GM21515 (cell line): Measurements from ENCODE around the gene SOD1.
"Not testable (repeated sequence)": the region's sequence is repeated elsewhere in the genome, so short reads cannot be mapped to it uniquely, and the experiment has no call there.

ENCODE experiments used
- ATAC-seq: cut with Tn5 transposase; IDR thresholded peaks from one replicate; pipeline ENCODE4 v1.9.1; 2021; ENCODE audit not compliant: unreplicated experiment

The SOD1 gene

DNA sequence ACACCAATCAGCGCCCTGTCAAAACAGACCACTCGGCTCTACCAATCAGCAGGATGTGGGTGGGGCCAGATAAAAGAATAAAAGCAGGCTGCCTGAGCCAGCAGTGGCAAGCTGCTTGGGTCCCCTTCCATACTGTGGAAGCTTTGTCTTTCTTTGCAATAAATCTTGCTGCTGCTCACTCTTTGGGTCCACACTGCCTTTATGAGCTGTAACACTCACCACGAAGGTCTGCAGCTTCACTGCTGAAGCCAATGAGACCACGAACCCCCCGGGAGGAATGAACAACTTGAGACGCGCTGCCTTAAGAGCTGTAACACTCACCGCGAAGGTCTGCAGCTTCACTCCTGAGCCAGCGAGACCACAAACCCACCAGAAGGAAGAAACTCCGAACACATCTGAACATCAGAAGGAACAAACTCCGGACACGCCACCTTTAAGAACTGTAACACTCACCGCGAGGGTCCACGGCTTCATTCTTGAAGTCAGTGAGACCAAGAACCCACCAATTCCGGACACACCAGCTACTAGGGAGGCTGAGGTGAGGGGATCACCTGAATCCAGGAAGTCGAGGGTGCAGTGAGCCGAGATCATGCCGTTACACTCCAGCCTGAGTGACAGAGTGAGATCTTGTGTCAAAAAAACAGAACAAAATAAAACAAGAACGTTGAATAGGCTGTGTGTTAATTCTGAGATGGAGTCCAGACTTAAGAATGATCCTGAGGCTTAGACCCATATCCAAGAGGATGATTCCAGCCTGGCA, 4.5 kb upstream of the SOD1 start:
- not testable (repeated sequence) for ATAC-seq

- no peak for ATAC-seq
These were observed 3.0 kb upstream of the SOD1 start for GRCh38 chr21:31656199-31657095.

- ATAC-seq = no peak
These were observed 1.4 kb upstream of the SOD1 start for GRCh38 chr21:31658053-31658452.

DNA sequence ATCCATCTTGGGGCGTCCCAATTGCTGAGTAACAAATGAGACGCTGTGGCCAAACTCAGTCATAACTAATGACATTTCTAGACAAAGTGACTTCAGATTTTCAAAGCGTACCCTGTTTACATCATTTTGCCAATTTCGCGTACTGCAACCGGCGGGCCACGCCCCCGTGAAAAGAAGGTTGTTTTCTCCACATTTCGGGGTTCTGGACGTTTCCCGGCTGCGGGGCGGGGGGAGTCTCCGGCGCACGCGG, 282 bp upstream of the SOD1 start:
- ATAC-seq = no peak

- peak; percentile 29 for ATAC-seq
These were observed 719 bp downstream of the SOD1 start for GRCh38 chr21:31660259-31660565.

DNA sequence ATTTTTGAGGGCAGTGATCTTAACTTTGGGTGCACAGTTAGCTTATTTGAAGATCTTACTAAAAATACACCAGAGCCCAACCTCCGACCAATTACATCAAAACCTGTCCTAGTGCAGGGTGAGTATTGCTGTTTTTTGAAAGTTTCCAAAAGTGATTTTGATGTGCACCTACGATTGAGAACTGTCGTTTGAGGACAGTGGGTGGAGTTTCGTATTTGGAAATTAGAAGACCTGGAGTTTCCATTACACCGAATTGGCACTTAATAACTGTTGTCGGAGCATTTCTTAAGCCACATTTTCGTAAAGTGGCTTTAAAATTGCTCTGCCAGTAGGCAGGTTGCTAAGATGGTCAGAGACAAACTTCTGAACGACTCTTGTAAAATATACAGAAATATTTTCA, 1.1 kb downstream of the SOD1 start:
- peak; percentile 1 for ATAC-seq

- no peak for ATAC-seq
These were observed 4.2 kb downstream of the SOD1 start for GRCh38 chr21:31663584-31664249.

- ATAC-seq = no peak
These were observed 5.9 kb downstream of the SOD1 start for GRCh38 chr21:31665397-31665796.

DNA sequence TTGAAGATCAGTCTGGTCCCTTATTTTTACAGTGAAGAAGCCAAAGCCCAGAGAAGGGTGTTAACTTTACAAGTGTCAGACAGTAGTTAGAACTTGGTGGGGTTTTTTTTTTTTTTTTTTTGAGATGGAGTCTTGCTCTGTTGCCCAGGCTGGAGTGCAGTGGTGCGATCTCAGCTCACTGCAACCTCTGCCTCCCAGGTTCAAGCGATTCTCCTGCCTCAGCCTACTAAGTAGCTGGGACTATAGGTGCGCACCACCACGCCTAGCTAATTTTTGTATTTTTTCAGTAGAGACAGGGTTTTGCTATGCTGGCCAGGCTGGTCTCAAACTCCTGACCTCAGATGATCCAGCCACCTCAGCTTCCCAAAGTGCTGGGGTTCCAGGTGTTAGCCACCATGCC, 6.4 kb downstream of the SOD1 start:
- not testable (repeated sequence) for ATAC-seq

- no peak for ATAC-seq
These were observed 7.0 kb downstream of the SOD1 start for GRCh38 chr21:31666445-31667010.

GRCh38 chr21:31667132-31667531, 7.6 kb downstream of the SOD1 start:
- ATAC-seq = no peak

DNA sequence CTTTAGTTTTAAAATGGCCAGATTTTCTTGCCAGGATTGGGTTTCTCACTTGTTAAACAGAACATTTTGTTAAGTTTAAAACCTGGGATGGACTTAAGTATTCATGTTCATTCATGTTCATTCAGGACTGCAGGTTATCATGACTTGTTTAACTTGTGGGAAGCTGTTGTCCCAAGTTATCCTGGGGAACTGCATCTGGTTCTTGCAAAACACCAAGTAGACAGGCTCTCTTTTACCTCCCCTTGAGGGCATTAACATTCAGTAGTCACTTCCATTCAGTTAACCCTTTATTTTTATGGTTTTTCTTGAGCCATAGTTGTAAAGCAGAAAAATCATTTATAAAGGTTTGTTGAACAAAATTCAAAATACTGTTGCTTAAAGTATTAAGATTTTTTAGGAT, 8.1 kb downstream of the SOD1 start:
- ATAC-seq = no peak

- ATAC-seq = no peak
These were observed 9.4 kb downstream of the SOD1 start for GRCh38 chr21:31668651-31669491.

GRCh38 chr21:31670070-31670469, 10.6 kb downstream of the SOD1 start:
- no peak for ATAC-seq

DNA sequence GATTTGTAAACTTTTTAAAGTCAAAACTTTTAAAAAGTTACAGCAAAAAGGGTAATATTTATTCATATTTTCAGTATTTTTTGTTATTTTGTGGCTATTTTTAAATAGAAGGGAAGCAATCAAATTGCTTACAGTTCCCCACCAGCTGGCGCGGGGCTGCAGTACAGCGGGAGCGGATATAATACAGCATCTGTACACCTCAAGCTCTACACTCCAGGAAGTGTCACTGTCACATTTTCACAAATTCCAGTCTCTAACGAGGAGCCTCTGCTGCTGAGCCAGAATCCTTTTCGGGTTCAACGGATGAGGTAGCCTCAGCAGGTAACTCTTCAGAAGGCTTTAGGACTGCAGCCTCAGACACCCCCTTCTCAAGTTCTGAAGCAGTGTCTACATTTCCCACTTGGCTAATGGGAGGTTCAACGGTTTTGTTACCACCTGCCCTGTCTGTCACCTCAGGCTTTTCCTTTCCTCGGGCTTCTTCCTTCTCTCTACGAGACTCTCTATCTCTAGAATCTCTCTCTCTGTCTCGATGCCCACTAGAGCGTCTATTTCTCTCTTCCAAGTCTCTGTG, 11.7 kb downstream of the SOD1 start:
- ATAC-seq = no peak

DNA sequence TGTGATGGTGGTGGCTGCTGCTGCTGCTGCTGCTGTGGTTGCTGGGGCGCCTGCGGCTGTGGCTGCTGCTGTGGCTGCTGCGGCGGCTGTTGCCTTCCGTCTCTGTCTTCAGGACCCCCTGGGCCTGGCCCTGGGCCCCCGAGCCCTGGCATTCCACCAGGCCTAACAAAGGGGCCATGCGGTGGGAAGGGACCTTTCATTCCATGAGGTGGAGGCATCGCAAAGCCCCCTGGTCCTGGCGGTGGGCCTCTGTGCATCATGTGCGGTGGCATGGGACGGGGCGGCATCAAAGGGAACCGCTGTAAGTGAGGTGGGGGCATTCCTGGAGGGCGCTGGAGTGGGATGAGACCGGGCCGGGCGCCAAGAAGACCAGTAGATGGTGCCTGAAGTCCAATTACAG, 12.4 kb downstream of the SOD1 start:
- no peak for ATAC-seq

- ATAC-seq = no peak
These were observed 13.9 kb downstream of the SOD1 start for GRCh38 chr21:31673321-31673912.

DNA sequence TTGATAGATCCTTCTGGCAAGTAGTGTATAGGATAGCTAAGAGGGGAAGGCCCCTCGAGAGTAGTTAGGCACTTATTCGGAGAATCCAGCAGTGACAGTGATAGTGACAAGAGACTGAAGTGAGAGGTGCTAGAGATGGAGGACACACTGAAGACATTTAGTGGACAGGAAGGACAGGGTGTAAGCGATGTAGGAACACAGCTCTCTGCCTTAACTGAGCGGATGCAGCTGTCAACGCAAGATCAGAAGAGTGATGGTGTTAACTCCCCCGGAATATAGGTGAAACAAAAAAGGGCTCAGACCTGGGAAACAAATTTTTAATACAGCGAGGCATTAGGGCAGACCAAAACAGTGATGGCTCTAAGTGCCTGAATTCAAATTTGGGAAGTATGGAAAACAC, 15.8 kb downstream of the SOD1 start:
- no peak for ATAC-seq

DNA sequence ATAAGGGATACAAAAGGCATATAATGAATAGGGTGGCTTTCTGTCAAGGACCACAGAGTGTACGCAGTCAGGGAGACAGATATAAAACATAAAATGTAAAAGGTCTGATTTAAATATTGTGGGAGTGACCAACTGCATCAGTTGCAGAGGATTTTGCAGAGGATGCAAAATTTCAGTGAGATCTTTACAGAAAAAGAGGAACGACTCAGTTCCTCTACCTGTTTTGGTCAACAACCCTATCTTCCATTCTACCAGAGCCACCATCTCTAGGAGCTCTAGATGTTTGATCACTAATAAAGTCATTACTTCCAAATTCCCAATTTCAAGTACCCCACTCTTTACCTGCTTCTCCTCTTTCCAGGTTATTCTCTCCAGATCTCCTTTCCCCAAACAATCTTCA, 16.5 kb downstream of the SOD1 start:
- no peak for ATAC-seq

DNA sequence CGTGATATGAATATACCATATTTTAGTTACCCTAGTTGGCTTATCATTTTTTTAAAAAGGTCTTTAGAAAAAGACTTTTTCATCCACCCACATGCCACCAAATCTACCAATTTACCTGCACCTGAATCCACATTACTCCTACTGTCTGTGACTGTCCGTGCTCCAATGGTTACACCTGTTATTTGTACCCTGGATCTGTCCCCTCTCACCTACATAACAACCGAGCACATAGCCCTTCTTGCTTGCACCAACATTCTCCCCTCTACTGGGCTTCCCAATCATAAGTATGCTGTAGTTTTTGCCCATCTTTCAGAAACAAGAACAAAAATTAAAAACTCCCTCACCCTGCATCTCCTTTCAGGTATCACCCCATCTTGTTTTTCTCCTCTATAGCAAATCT, 17.6 kb downstream of the SOD1 start:
- ATAC-seq = no peak
